Measurements from ENCODE around the gene FBXW8. TPM values are rescaled to one million over a fixed set of nuclear protein-coding genes. Genes with fewer than 3 reads are reported as not detected.

Gene FBXW8
- total RNA-seq, 4 donors from 2014 or later: 4.7 to 28.9 (median 9.2) TPM

DNA sequence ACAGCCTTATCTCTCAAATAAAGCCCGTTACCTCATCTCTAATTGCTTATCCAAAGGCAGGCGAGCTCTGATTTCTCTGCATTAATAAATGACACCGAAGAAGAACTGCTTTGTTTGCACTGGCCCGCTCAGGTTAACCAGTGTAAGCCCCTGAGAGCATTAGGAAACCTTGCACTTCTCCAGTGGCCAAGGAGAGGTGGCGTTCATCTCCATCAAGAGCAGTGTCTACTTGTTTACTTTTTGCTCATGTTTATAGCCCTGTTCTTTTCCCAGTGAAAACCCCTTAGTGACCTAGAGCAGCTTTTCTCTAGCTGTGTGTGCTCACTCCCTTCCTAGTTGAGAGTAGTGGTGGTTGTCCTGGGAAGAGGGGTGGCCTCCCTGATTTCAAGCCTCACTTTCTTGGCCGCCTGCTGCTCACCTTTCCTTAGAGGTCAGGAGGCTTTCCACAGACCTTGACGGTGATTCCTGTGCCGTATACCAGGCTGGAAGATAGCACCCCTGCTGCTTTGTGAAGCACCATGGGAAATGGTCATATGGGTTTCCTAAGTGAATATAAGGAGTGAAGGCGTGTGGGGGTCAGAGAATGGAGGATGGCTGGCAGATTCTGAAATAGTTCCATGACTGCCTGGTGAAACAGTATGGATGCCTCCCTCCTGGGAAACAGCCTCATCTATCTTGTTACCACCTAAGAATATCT lies 16.6 kb downstream of the FBXW8 start:
- DNase-seq: no peak
- Histone ChIP-seq H3K36me3 (no peaks in the 10 kb centered on the region), H3K4me1 (peaks cover 0 to 5% (median 2%) of the 10 kb centered on the region in 4 donors), H3K9me3 (no peaks in the 10 kb centered on the region), H3K27ac (no peak overlapping the region), H3K27me3 (no peaks in the 10 kb centered on the region), H3K4me3 (no peak overlapping the region)
- TF ChIP-seq, protein P1, sequence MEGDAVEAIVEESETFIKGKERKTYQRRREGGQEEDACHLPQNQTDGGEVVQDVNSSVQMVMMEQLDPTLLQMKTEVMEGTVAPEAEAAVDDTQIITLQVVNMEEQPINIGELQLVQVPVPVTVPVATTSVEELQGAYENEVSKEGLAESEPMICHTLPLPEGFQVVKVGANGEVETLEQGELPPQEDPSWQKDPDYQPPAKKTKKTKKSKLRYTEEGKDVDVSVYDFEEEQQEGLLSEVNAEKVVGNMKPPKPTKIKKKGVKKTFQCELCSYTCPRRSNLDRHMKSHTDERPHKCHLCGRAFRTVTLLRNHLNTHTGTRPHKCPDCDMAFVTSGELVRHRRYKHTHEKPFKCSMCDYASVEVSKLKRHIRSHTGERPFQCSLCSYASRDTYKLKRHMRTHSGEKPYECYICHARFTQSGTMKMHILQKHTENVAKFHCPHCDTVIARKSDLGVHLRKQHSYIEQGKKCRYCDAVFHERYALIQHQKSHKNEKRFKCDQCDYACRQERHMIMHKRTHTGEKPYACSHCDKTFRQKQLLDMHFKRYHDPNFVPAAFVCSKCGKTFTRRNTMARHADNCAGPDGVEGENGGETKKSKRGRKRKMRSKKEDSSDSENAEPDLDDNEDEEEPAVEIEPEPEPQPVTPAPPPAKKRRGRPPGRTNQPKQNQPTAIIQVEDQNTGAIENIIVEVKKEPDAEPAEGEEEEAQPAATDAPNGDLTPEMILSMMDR (IDR thresholded peaks at IDR 0.05): no peak
- no peak for TF ChIP-seq POLR2A (IDR thresholded peaks at IDR 0.05)

DNA sequence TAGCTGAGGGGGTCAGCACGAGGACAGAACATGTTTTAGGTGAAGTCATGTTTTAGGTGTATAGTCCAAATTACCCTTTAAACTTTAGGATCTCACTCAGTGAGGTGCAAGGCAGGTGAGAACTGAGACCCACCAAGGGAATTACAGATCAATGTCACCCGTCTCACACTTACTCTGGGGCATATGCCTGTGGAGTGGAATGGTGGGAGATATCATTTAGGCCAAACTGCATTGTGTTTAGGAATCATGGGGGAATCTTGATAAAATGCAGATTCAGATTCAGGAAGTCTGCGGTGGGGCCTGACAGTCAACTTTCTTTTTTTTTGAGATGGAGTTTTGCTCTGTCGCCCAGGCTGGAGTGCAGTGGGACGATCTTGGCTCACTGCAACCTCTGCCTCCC lies 17.8 kb downstream of the FBXW8 start:
- Histone ChIP-seq H3K27me3 (no peaks in the 10 kb centered on the region), H3K4me3 (no peak overlapping the region), H3K4me1 (peaks cover 0 to 5% (median 2%) of the 10 kb centered on the region in 4 donors), H3K9me3 (no peaks in the 10 kb centered on the region), H3K27ac (no peak overlapping the region), H3K36me3 (no peaks in the 10 kb centered on the region)
- no peak for DNase-seq
- TF ChIP-seq, protein P1 (IDR thresholded peaks at IDR 0.05): no peak
- no peak for TF ChIP-seq POLR2A (IDR thresholded peaks at IDR 0.05)

DNA sequence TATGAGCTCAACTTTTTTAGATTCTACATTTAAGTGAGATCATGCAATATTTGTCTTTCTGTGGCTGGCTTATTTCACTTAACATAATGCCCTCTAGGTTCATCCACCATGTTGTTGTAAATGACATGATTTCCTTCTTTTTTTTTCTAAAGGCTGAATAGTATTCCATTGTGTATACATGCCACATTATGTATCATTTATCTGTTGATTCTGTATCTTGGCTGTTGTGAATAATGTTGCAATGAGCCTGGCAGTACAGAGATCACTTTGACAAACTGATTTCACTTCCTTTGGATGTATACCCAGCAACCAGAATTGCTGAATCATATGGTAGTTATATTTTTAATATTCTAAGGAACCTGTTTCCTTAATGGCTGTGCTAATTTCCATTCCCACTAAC lies 19.1 kb downstream of the FBXW8 start:
- no peak for TF ChIP-seq POLR2A (IDR thresholded peaks at IDR 0.05)
- TF ChIP-seq, protein P1 (IDR thresholded peaks at IDR 0.05): no peak
- no peaks in the 10 kb centered on the region for H3K27me3 ChIP-seq
- H3K4me3 ChIP-seq: no peak overlapping the region
- DNase-seq: no peak
- H3K36me3 ChIP-seq: no peaks in the 10 kb centered on the region
- no peak overlapping the region for H3K27ac ChIP-seq
- H3K9me3 ChIP-seq: no peaks in the 10 kb centered on the region
- H3K4me1 ChIP-seq: peaks cover 0 to 4% (median 2%) of the 10 kb centered on the region in 4 donors

DNA sequence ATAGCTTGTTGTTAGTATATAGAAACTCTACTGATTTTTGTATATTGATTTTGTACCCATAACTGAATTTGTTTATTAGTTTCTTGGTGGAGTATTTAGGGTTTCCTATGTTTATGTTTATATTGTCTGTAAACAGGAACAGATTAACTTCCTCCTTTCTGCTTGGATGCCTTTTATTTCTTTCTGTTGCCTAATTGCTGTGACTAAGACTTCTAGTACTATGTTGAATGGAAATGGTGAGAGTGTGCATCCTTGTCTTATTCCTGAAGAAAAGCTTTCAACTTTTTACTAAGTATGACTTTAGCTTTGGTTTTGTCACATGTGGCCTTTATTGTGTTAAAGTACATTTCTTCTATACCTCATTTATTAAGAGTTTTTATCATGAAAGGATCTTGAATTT lies 20.9 kb downstream of the FBXW8 start:
- H3K27ac ChIP-seq: no peak overlapping the region
- no peak for DNase-seq
- no peaks in the 10 kb centered on the region for H3K27me3 ChIP-seq
- H3K4me1 ChIP-seq: no peaks in the 10 kb centered on the region
- no peak overlapping the region for H3K4me3 ChIP-seq
- TF ChIP-seq, protein P1 (IDR thresholded peaks at IDR 0.05): no peak
- no peak for TF ChIP-seq POLR2A (IDR thresholded peaks at IDR 0.05)
- no peaks in the 10 kb centered on the region for H3K36me3 ChIP-seq
- no peaks in the 10 kb centered on the region for H3K9me3 ChIP-seq

DNA sequence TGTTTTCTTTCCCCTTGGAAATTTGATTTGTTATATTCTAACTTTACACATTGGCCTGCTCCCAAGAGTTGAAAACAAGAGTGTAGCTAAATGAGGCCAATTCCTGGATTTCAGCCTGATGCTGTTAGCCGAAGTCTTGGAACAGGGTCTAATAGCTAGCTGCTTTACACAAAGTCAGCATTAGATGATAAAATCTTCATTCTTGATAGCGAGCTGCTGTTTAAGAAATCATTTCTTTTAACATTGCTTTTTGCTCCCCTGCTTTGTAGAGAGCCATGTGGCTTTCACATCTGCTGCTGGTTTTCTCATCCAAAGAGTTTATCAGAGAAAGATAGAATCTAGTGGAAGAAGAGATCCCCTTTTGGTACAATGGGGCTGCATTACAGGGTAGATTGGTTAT lies 22.3 kb downstream of the FBXW8 start:
- no peak overlapping the region for H3K4me3 ChIP-seq
- no peaks in the 10 kb centered on the region for H3K27me3 ChIP-seq
- no peak for TF ChIP-seq POLR2A (IDR thresholded peaks at IDR 0.05)
- TF ChIP-seq, protein P1 (IDR thresholded peaks at IDR 0.05): no peak
- H3K36me3 ChIP-seq: no peaks in the 10 kb centered on the region
- H3K4me1 ChIP-seq: no peaks in the 10 kb centered on the region
- H3K9me3 ChIP-seq: no peaks in the 10 kb centered on the region
- DNase-seq: no peak
- no peak overlapping the region for H3K27ac ChIP-seq
